HEK293 (cell line): Measurements from ENCODE around the gene KCNG3.

Experiments
- CTCF ChIA-PET: fragments of 350-600 bp; formaldehyde crosslinking; extraction: SDS; loops from one replicate; lab custom pipeline; 2021; ENCODE audit warnings: antibody characterized with exemption; lab: Yijun Ruan, JAX
- POLR2A ChIA-PET: fragments of 300-600 bp; formaldehyde crosslinking; extraction: SDS; loops from one replicate; lab custom pipeline; 2020; ENCODE audit warnings: antibody characterized with exemption, inconsistent platforms; lab: Yijun Ruan, JAX
- H3K27ac ChIP-seq: fragments of 200-500 bp; sonication (Bioruptor generic); 2 replicates; pipeline ENCODE4 v1.5.1; 2014; ENCODE audit warnings: low read depth, low read length, control low read depth, inconsistent platforms; ENCODE audit errors: extremely low read depth
- H3K36me3 ChIP-seq, 2 experiments: fragments of 200-500 bp in 1 of 2; sonication (Bioruptor generic) in 1 of 2; 1 replicate in 1 of 2; 2 replicates in 1 of 2; pipeline ENCODE4 v1.5.1; 2014 to 2017; ENCODE audit warnings: inconsistent platforms in 2 of 2, low read length in 2 of 2; ENCODE audit not compliant: control insufficient read depth in 2 of 2, insufficient read depth in 1 of 2
- H3K4me1 ChIP-seq: fragments of 200-500 bp; sonication (Bioruptor generic); 2 replicates; pipeline ENCODE4 v1.5.1; 2014; ENCODE audit warnings: mild to moderate bottlenecking, low read length, inconsistent platforms; ENCODE audit not compliant: control insufficient read depth, insufficient read depth
- H3K4me3 ChIP-seq: 2 replicates; pipeline ENCODE4 v1.5.1; 2011; ENCODE audit warnings: low read depth, mild to moderate bottlenecking, control low read depth, low read length, moderate library complexity
- H3K9me3 ChIP-seq: fragments of 200-500 bp; sonication (Bioruptor generic); 2 replicates; pipeline ENCODE4 v1.5.1; 2014; ENCODE audit warnings: low read depth, low read length, inconsistent platforms; ENCODE audit not compliant: control insufficient read depth, insufficient read depth
- GFI1B ChIP-seq: fragments of 450-650 bp; formaldehyde crosslinking; IDR thresholded peaks from 2 replicates; pipeline ENCODE4 v1.5.1; 2016; ENCODE audit warnings: missing biosample characterization, missing genetic modification characterization
- GLIS2 ChIP-seq: fragments of 450-650 bp; formaldehyde crosslinking; IDR thresholded peaks from 2 replicates; pipeline ENCODE4 v1.5.1; 2016; ENCODE audit warnings: missing biosample characterization, missing genetic modification characterization
- IKZF3 ChIP-seq: fragments of 450-650 bp; IDR thresholded peaks from 2 replicates; pipeline ENCODE4 v1.5.0; 2018; ENCODE audit warnings: missing biosample characterization, mild to moderate bottlenecking, missing genetic modification characterization, moderate library complexity
- OSR2 ChIP-seq: fragments of 450-650 bp; formaldehyde crosslinking; IDR thresholded peaks from 2 replicates; pipeline ENCODE4 v1.5.1; 2016; ENCODE audit warnings: missing biosample characterization, missing genetic modification characterization
- OVOL3 ChIP-seq: fragments of 450-650 bp; formaldehyde crosslinking; IDR thresholded peaks from 2 replicates; pipeline ENCODE4 v1.5.1; 2016; ENCODE audit warnings: missing biosample characterization, missing genetic modification characterization
- ZBTB17 ChIP-seq: fragments of 450-650 bp; formaldehyde crosslinking; IDR thresholded peaks from 2 replicates; pipeline ENCODE4 v1.5.1; 2016; ENCODE audit warnings: missing biosample characterization, missing genetic modification characterization
- ZEB2 ChIP-seq: fragments of 450-650 bp; formaldehyde crosslinking; IDR thresholded peaks from 2 replicates; pipeline ENCODE4 v1.5.1; 2016; ENCODE audit warnings: missing biosample characterization, missing genetic modification characterization
- ZFHX2 ChIP-seq: fragments of 450-650 bp; formaldehyde crosslinking; conservative IDR thresholded peaks from 2 replicates; pipeline ENCODE4 v1.5.1; 2016; ENCODE audit warnings: missing biosample characterization, missing genetic modification characterization
- ZFP69B ChIP-seq: fragments of 450-650 bp; formaldehyde crosslinking; IDR thresholded peaks from 2 replicates; pipeline ENCODE4 v1.5.1; 2016; ENCODE audit warnings: missing biosample characterization, missing genetic modification characterization
- ZNF133 ChIP-seq: fragments of 450-650 bp; formaldehyde crosslinking; IDR thresholded peaks from 2 replicates; pipeline ENCODE4 v1.5.1; 2016; ENCODE audit warnings: missing biosample characterization, missing genetic modification characterization
- ZNF138 ChIP-seq: fragments of 450-650 bp; formaldehyde crosslinking; IDR thresholded peaks from 2 replicates; pipeline ENCODE4 v1.5.1; 2016; ENCODE audit warnings: missing biosample characterization, missing genetic modification characterization, borderline replicate concordance
- ZNF140 ChIP-seq: fragments of 450-650 bp; formaldehyde crosslinking; IDR thresholded peaks from 2 replicates; pipeline ENCODE4 v1.5.1; 2016; ENCODE audit warnings: missing biosample characterization, missing genetic modification characterization
- ZNF16 ChIP-seq: fragments of 450-650 bp; formaldehyde crosslinking; IDR thresholded peaks from 2 replicates; pipeline ENCODE4 v1.5.1; 2016; ENCODE audit warnings: low read depth, missing biosample characterization, missing genetic modification characterization
- ZNF169 ChIP-seq: fragments of 450-650 bp; formaldehyde crosslinking; IDR thresholded peaks from 2 replicates; pipeline ENCODE4 v1.5.1; 2016; ENCODE audit warnings: missing biosample characterization, missing genetic modification characterization
- ZNF2 ChIP-seq: fragments of 450-650 bp; formaldehyde crosslinking; IDR thresholded peaks from 2 replicates; pipeline ENCODE4 v1.5.1; 2016; ENCODE audit warnings: missing biosample characterization, missing genetic modification characterization
- ZNF202 ChIP-seq: fragments of 450-650 bp; formaldehyde crosslinking; IDR thresholded peaks from 2 replicates; pipeline ENCODE4 v1.5.1; 2016; ENCODE audit warnings: missing biosample characterization, missing genetic modification characterization, borderline replicate concordance
- ZNF221 ChIP-seq: fragments of 450-650 bp; formaldehyde crosslinking; IDR thresholded peaks from 2 replicates; pipeline ENCODE4 v1.5.1; 2017; ENCODE audit warnings: missing biosample characterization, missing genetic modification characterization, borderline replicate concordance
- ZNF449 ChIP-seq: fragments of 450-650 bp; formaldehyde crosslinking; IDR thresholded peaks from 2 replicates; pipeline ENCODE4 v1.5.1; 2017; ENCODE audit warnings: missing biosample characterization, mild to moderate bottlenecking, missing genetic modification characterization, moderate library complexity
- ZNF514 ChIP-seq: fragments of 450-650 bp; formaldehyde crosslinking; IDR thresholded peaks from 2 replicates; pipeline ENCODE4 v1.5.1; 2016; ENCODE audit warnings: missing biosample characterization, missing genetic modification characterization
- ZNF529 ChIP-seq: fragments of 450-650 bp; formaldehyde crosslinking; IDR thresholded peaks from 2 replicates; pipeline ENCODE4 v1.5.1; 2017; ENCODE audit warnings: missing genetic modification characterization, missing biosample characterization; ENCODE audit not compliant: insufficient replicate concordance
- ZNF530 ChIP-seq: fragments of 450-650 bp; formaldehyde crosslinking; IDR thresholded peaks from 2 replicates; pipeline ENCODE4 v1.5.1; 2016; ENCODE audit warnings: low read depth, missing biosample characterization, missing genetic modification characterization
- ZNF555 ChIP-seq: fragments of 450-650 bp; formaldehyde crosslinking; conservative IDR thresholded peaks from 2 replicates; pipeline ENCODE4 v1.5.1; 2017; ENCODE audit warnings: missing biosample characterization, mild to moderate bottlenecking, missing genetic modification characterization, inconsistent platforms
- ZNF560 ChIP-seq: fragments of 450-650 bp; formaldehyde crosslinking; IDR thresholded peaks from 2 replicates; pipeline ENCODE4 v1.5.1; 2017; ENCODE audit warnings: missing biosample characterization, missing genetic modification characterization, borderline replicate concordance
- ZNF600 ChIP-seq: fragments of 450-650 bp; formaldehyde crosslinking; IDR thresholded peaks from 2 replicates; pipeline ENCODE4 v1.5.1; 2016; ENCODE audit warnings: missing biosample characterization, missing genetic modification characterization
- ZNF621 ChIP-seq: fragments of 450-650 bp; formaldehyde crosslinking; IDR thresholded peaks from 2 replicates; pipeline ENCODE4 v1.5.1; 2017; ENCODE audit warnings: missing biosample characterization, missing genetic modification characterization
- ZNF692 ChIP-seq: fragments of 450-650 bp; formaldehyde crosslinking; IDR thresholded peaks from 2 replicates; pipeline ENCODE4 v1.5.1; 2016; ENCODE audit warnings: missing biosample characterization, missing genetic modification characterization
- ZNF777 ChIP-seq: fragments of 450-650 bp; formaldehyde crosslinking; IDR thresholded peaks from 2 replicates; pipeline ENCODE4 v1.5.1; 2017; ENCODE audit warnings: missing biosample characterization, missing genetic modification characterization, borderline replicate concordance
- ZNF785 ChIP-seq: fragments of 450-650 bp; formaldehyde crosslinking; IDR thresholded peaks from 2 replicates; pipeline ENCODE4 v1.5.1; 2016; ENCODE audit warnings: missing biosample characterization, missing genetic modification characterization
- ZNF791 ChIP-seq: fragments of 450-650 bp; formaldehyde crosslinking; IDR thresholded peaks from 2 replicates; pipeline ENCODE4 v1.5.1; 2016; ENCODE audit warnings: missing biosample characterization, missing genetic modification characterization
- ZNF792 ChIP-seq: fragments of 450-650 bp; formaldehyde crosslinking; IDR thresholded peaks from 2 replicates; pipeline ENCODE4 v1.5.1; 2016; ENCODE audit warnings: missing biosample characterization, missing genetic modification characterization
- ZNF837 ChIP-seq: fragments of 450-650 bp; formaldehyde crosslinking; IDR thresholded peaks from 2 replicates; pipeline ENCODE4 v1.5.1; 2016; ENCODE audit warnings: missing biosample characterization, missing genetic modification characterization
- ZSCAN18 ChIP-seq: fragments of 450-650 bp; formaldehyde crosslinking; IDR thresholded peaks from 2 replicates; pipeline ENCODE4 v1.5.1; 2016; ENCODE audit warnings: missing biosample characterization, missing genetic modification characterization
- ZSCAN30 ChIP-seq: fragments of 450-650 bp; IDR thresholded peaks from 2 replicates; pipeline ENCODE4 v1.5.1; 2018; ENCODE audit warnings: missing biosample characterization, mild to moderate bottlenecking, missing genetic modification characterization, moderate library complexity
- ZXDB ChIP-seq: fragments of 450-650 bp; formaldehyde crosslinking; IDR thresholded peaks from 2 replicates; pipeline ENCODE4 v1.5.1; 2016; ENCODE audit warnings: missing biosample characterization, missing genetic modification characterization

Gene KCNG3

GRCh38 chr2:42435628-42436027 is 58.2 kb downstream of the KCNG3 start:
- no peaks in the 10 kb centered on the region for H3K9me3 ChIP-seq
- TF ChIP-seq ZNF555 (tag by site-specific recombination): no peak
- TF ChIP-seq ZFP69B (tag by site-specific recombination): no peak
- no peak for TF ChIP-seq ZNF449 (tag by site-specific recombination)
- no peak for TF ChIP-seq ZNF785 (tag by site-specific recombination)
- TF ChIP-seq ZNF2: no peak
- TF ChIP-seq ZXDB: no peak
- TF ChIP-seq OSR2: no peak
- TF ChIP-seq ZNF138 (tag by site-specific recombination): no peak
- TF ChIP-seq ZNF621 (tag by site-specific recombination): no peak
- no peak for TF ChIP-seq ZNF140
- no peak for TF ChIP-seq ZNF514
- TF ChIP-seq ZNF791 (tag by site-specific recombination): no peak
- no peak for TF ChIP-seq ZFHX2 (tag by site-specific recombination)
- ChIA-PET POLR2A (no interaction called here), CTCF (no interaction called here)
- no peaks in the 10 kb centered on the region; a peak in 1 of 3 replicates for H3K36me3 ChIP-seq
- no peak overlapping the region for H3K4me3 ChIP-seq
- H3K27ac ChIP-seq: no peak overlapping the region
- H3K4me1 ChIP-seq: peaks cover 3% of the 10 kb centered on the region; the same call in 1 of the 2 replicates

GRCh38 chr2:42430188-42430587 is 63.6 kb downstream of the KCNG3 start:
- Histone ChIP-seq H3K4me1 (0 out of 2 replicates have a peak, but pooled peaks cover 7% of the 10 kb centered on the region), H3K9me3 (no peaks in the 10 kb centered on the region), H3K36me3 (no peaks in the 10 kb centered on the region; a peak in 1 of 3 replicates), H3K4me3 (no peak overlapping the region), H3K27ac (no peak overlapping the region)
- CTCF ChIA-PET: no interaction called here
- POLR2A ChIA-PET: no interaction called here
- TF ChIP-seq ZNF221 (tag by site-specific recombination): no peak
- no peak for TF ChIP-seq ZNF692 (tag by site-specific recombination)
- TF ChIP-seq ZNF560 (tag by site-specific recombination): peak; percentile 70; the same call in 1 of the 2 replicates
- TF ChIP-seq ZSCAN30 (tag by site-specific recombination): no peak
- TF ChIP-seq OVOL3 (tag by site-specific recombination): no peak
- TF ChIP-seq ZNF791 (tag by site-specific recombination): no peak
- TF ChIP-seq ZXDB: 0 out of 2 replicates have a peak, but pooled peaks have one; percentile 56
- no peak for TF ChIP-seq ZSCAN18 (tag by site-specific recombination)
- TF ChIP-seq ZEB2: no peak
- TF ChIP-seq GLIS2: no peak
- TF ChIP-seq ZNF16: no peak
- TF ChIP-seq ZNF777 (tag by site-specific recombination): no peak
- TF ChIP-seq ZNF530 (tag by site-specific recombination): 0 out of 2 replicates have a peak, but pooled peaks have one; percentile 53
- no peak for TF ChIP-seq ZFP69B (tag by site-specific recombination)
- TF ChIP-seq ZNF600 (tag by site-specific recombination): no peak
- TF ChIP-seq ZNF837 (tag by site-specific recombination): no peak
- TF ChIP-seq GFI1B (tag by site-specific recombination): no peak
- TF ChIP-seq ZNF202 (tag by site-specific recombination): peak; percentile 60; the same call in 1 of the 2 replicates
- TF ChIP-seq ZBTB17 (tag by site-specific recombination): no peak
- no peak for TF ChIP-seq ZNF792
- peak; percentile 52 for TF ChIP-seq ZNF529 (tag by site-specific recombination)
- TF ChIP-seq ZNF169: no peak
- no peak for TF ChIP-seq ZNF133 (tag by site-specific recombination)
- TF ChIP-seq IKZF3: no peak
